ENCODE measurements around the gene ZCCHC3.

ZCCHC3 gene

GRCh38 chr20:313948-314347 lies 16.6 kb downstream of the ZCCHC3 start:
- ATAC-seq (ENCODE audit: low read depth), result peak; percentile 78
- Histone ChIP-seq H3K4me1 (ENCODE audit: insufficient read depth, poor library complexity, severe bottlenecking) (peaks cover 19% of the 10 kb centered on the region), H3K4me3 (ENCODE audit: severe bottlenecking) (no peak overlapping the region), H3K9me3 (ENCODE audit: severe bottlenecking) (no peaks in the 10 kb centered on the region), H3K36me3 (ENCODE audit: low read depth) (no peaks in the 10 kb centered on the region), H3K27me3 (ENCODE audit: insufficient read depth, poor library complexity, severe bottlenecking) (no peaks in the 10 kb centered on the region), H3K27ac (ENCODE audit: poor library complexity, severe bottlenecking) (no peak overlapping the region)
- no peak for TF ChIP-seq CTCF (IDR thresholded peaks at IDR 0.05; ENCODE audit: poor library complexity, severe bottlenecking)
- DNase-seq (ENCODE audit: low spot score), result no peak

DNA sequence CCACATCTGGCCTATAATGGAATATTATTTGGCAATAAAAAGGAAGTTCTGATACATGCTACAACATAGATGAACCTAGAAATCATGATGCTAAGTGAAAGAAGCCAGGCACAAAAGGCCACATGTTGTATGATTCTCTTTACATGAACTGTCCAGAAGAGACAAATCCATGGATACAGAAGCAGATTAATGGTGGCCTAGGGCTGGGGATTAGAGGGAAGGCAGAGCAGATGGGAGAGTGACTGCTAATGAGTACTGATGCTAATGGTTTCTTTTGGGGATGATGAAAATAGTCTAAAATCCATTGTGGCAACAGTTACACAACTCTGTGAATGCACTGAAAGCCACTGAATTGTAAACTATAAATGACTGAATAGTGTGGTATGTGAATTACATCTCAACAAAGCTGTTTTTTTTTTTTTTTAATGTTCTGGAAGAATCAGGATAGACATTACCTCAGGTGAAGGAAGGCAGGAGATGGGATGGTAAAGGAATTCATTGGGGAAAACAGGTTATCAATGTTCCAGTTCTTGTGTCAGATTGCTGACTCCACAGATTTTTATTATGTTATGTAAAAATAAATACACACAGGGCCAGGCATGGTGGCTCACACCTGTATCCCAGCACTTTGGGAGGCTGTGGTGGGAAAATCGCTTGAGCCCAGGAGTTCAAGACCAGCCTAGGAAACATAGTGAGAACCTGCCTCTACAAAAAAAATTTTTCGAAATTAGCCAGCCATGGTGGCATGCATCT lies 19.1 kb downstream of the ZCCHC3 start:
- H3K36me3 ChIP-seq (ENCODE audit: low read depth), result no peaks in the 10 kb centered on the region
- H3K4me3 ChIP-seq (ENCODE audit: severe bottlenecking), result no peak overlapping the region
- H3K27ac ChIP-seq (ENCODE audit: poor library complexity, severe bottlenecking), result no peak overlapping the region
- no peaks in the 10 kb centered on the region for H3K9me3 ChIP-seq (ENCODE audit: severe bottlenecking)
- DNase-seq (ENCODE audit: low spot score), result no peak
- H3K4me1 ChIP-seq (ENCODE audit: insufficient read depth, poor library complexity, severe bottlenecking), result peaks cover 11% of the 10 kb centered on the region
- TF ChIP-seq CTCF (IDR thresholded peaks at IDR 0.05; ENCODE audit: poor library complexity, severe bottlenecking), result no peak
- no peaks in the 10 kb centered on the region for H3K27me3 ChIP-seq (ENCODE audit: insufficient read depth, poor library complexity, severe bottlenecking)
- ATAC-seq (ENCODE audit: low read depth), result no peak

DNA sequence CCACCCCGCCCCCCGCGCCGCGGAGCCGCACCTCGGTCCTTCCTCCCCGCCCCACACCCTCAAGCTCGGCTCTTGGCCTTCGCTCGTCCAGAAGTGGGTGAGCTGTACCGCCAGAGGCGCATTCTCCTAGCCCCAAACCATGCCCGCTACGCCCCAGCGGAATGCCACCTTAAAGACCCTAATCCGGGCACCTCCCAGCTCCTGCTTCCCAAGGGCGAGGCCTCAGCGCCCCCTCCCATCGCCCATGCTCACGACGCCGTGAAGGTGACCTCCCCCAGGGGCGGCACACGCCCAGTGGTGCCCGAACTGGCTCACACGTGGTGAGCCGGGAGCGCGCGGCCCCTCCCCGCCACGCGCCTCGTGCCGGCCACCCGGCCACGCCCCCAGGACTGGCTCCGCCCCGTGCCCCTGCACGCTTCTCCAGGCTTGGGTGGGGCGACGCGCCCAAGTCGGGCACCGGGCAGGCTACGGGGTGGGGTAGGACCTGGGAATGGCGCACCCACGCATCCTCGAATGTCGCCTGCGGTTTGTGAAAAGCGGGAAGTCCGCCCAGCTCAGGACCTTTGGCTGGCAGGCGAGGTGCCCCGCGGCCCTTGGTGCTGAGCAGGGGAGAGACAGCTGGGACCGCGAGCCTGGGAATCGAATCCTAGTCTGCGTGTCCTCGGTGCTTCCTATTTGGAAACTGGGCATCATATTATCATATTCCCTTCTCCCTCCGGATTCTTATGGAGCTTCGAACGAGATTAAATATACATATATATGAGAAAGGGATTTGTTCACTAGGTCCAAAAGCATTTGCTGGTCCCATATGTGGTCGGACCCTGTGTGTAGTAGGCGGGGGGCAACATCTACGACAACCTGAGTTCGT lies 27.0 kb downstream of the ZCCHC3 start:
- Histone ChIP-seq H3K27ac (ENCODE audit: poor library complexity, severe bottlenecking) (peak overlapping the region; percentile 87), H3K9me3 (ENCODE audit: severe bottlenecking) (no peaks in the 10 kb centered on the region), H3K4me1 (ENCODE audit: insufficient read depth, poor library complexity, severe bottlenecking) (peaks cover 4% of the 10 kb centered on the region), H3K4me3 (ENCODE audit: severe bottlenecking) (peak overlapping the region; percentile 85), H3K27me3 (ENCODE audit: insufficient read depth, poor library complexity, severe bottlenecking) (no peaks in the 10 kb centered on the region), H3K36me3 (ENCODE audit: low read depth) (peaks cover 5% of the 10 kb centered on the region; the same call in 1 of the 2 replicates)
- DNase-seq (ENCODE audit: low spot score), result peak; percentile 95
- peak; percentile 54 for ATAC-seq (ENCODE audit: low read depth)
- TF ChIP-seq CTCF (IDR thresholded peaks at IDR 0.05; ENCODE audit: poor library complexity, severe bottlenecking), result peak; percentile 29

DNA sequence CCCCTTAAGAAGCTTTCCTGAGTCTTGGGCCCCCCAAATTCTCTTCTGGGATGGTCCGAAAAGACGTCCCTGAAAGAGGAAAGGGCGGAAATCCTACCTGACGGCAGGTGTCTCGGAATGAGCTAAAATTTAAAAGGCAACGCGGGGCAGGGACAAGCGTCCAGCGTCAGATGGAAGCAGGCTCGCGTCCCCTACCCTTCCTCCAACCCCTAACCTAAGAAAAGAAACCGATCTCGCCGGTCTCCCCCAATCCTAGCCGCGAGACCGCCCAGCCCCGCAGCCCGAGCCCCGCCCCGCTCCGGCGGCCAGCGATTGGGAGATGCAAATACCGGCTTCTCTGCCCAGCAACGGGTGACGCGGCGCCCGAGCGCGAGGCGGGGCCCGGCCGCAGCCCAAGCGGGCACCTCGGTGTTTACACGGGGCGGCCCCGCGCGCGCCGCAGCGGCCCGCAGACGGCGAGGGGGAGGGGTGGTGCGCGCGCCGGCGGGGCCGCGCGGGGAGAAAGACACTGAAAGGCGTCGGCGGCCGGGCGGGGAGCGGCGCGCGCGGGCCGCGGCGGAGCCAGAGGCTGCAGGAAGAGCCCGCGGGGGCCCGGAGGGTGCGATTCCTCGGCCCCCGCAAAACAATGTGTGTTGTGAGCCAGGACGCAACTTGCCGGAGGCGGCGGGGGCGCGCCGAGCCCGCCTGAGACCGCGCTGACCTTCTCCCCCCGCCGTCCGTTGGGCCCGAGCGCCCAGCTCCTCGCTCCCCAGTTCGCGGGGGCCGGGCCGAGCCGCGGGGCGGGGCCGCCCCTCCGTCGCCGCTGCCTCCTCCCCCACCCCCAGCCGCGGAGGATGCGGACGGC lies 27.9 kb downstream of the ZCCHC3 start, which contains the start of gene SOX12:
TSS of gene SOX12 (plus strand) at position 508 of the 844 bp plus-strand sequence. CDS start 373 bp downstream, outside the sequence.
- TF ChIP-seq CTCF (IDR thresholded peaks at IDR 0.05; ENCODE audit: poor library complexity, severe bottlenecking), result no peak
- H3K4me3 ChIP-seq (ENCODE audit: severe bottlenecking), result peak within 1 kb of the TSS; percentile 85
- peaks cover 4% of the 10 kb centered on the region for H3K4me1 ChIP-seq (ENCODE audit: insufficient read depth, poor library complexity, severe bottlenecking)
- H3K27ac ChIP-seq (ENCODE audit: poor library complexity, severe bottlenecking), result peak within 1 kb of the TSS; percentile 87
- H3K9me3 ChIP-seq (ENCODE audit: severe bottlenecking), result no peaks in the 10 kb centered on the region
- DNase-seq (ENCODE audit: low spot score), result peak; percentile 96
- no peaks in the 10 kb centered on the region for H3K27me3 ChIP-seq (ENCODE audit: insufficient read depth, poor library complexity, severe bottlenecking)
- peaks cover 5% of the 10 kb centered on the region; the same call in 1 of the 2 replicates for H3K36me3 ChIP-seq (ENCODE audit: low read depth)
- peak; percentile 61 for ATAC-seq (ENCODE audit: low read depth)

Measured in RWPE2 (cell line).